Adrenal gland (tissue), 5 donors: ENCODE measurements around the gene EYA3.

Experiments
- CTCF ChIP-seq, 6 experiments: fragments of 450-650 bp in 4 of 6; fragments of 200-600 bp in 2 of 6; sonication (generic) in 1 of 6; IDR thresholded peaks; 1 replicate in 5 of 6; 2 replicates in 1 of 6; pipeline versions ENCODE4 v1.5.1 to v1.8.0; 2016 to 2021; ENCODE audit warnings: antibody characterized with exemption in 6 of 6, mild to moderate bottlenecking in 2 of 6, moderate library complexity in 1 of 6
- POLR2A ChIP-seq, 2 donors: fragments of 450-650 bp; IDR thresholded peaks; one replicate each; pipeline ENCODE4 v1.6.1; 2017; ENCODE audit warnings: antibody characterized with exemption in 2 of 2, mild to moderate bottlenecking in 2 of 2, moderate library complexity in 1 of 2
- donor health status: DM: no; HTN: no; CAD: no.

GRCh38 chr1:27958513-27958912 lies 129.9 kb downstream of the EYA3 start:
- no peak for TF ChIP-seq CTCF (IDR thresholded peaks at IDR 0.05)
- TF ChIP-seq POLR2A (IDR thresholded peaks at IDR 0.05): no peak
